SW480 (cell line): Measurements from ENCODE around the gene SDCBP2.
A peak's percentile ranks its signal among the peaks of the same experiment; 100 is the strongest.

ENCODE experiments used
- DNase-seq: peaks from one replicate; pipeline ENCODE4 v3.0.0-alpha.2; 2016; ENCODE audit warnings: low spot score

The SDCBP2 gene

DNA sequence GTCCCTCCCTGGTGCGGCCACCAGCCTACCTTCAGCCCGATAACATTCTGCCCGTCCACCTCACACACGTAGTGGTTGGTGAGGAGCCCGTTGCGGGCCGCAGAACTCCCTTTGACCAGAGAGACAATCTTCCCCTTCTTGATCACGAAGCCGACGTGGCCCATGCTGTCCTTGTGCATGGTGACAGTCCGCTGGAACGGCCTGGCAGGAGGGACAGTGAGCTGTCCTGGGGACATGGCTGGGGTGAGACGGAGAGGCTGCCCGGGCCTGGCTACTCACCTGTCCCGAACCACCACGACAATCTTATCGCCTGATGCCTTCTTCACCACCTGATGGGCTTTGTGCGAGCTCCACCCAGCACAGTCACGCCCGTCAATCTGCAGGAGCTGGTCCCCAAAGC is 16.6 kb downstream of the SDCBP2 start:
- DNase-seq, result no peak

DNA sequence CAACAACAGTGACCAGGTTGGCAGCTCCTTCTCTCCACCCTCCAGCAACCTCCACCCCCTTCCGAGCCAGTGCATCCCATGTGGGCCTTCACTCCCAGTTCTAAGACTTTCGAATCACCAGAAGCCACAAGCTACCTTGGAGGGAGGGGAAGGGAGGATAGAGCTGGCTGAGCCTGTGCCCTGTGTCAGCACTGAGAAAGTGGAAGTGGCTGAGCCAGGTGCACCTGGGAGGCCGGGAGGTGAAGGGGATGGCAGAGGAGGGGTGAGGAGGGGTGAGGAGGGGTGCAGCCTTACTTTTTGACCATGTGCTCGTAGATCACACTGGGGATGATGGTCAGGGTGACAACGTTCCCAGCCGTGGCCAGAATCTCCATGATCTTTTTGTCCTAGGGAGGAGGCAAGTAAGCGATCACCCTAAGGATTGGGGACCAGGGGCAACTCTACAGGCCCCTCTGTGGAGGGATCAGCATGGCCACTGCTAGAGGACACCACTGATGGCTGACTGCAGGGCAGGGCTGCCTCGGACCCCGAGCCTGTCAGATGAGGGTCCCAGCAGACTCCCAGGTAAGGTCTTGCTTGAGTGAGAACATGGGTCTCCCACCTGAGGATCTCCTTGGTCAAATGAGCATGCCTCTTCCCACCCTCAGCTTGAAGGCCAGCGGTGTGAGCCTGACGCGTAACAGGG is 18.3 kb downstream of the SDCBP2 start:
- DNase-seq, result no peak

DNA sequence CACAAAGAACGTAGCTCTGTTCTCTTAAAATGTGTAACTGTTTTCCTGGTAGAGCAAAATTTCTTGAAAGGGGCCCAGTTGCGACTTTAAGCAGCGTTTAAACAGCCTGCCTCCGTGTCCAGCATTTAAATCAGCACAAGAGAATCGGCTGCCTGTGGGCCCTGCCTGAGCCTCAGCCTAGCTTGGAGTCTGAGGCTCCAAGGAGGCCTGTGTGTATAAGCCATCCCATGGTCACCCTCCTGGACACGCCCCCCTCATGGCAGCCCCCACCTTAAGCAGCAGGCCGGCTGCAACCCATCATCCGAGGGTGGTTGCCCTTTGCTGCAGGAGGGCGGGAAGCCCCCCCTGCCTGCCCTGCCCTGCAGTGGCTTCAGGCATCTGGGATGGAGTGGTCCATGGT is 18.9 kb downstream of the SDCBP2 start:
- no peak for DNase-seq

DNA sequence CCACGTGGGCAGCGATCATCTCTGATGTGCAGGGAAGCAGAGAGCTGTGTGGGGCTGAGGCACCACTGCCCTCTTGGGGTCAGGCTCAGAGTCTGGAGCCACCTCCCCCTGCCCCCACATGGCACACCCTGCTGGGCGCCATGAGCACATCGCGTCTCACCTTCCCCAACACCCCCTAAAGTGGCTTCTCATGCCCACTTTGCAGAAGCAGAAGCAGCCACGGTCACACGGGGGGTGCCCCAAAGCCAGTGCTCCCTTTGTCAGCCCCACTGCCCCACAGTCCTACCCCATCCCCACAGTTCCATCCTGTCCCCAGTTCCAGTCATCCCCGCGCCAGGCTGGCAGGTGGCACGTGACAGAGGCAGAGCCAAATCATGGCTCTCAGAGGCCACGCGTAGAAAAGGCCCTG is 19.5 kb downstream of the SDCBP2 start:
- DNase-seq, result no peak

DNA sequence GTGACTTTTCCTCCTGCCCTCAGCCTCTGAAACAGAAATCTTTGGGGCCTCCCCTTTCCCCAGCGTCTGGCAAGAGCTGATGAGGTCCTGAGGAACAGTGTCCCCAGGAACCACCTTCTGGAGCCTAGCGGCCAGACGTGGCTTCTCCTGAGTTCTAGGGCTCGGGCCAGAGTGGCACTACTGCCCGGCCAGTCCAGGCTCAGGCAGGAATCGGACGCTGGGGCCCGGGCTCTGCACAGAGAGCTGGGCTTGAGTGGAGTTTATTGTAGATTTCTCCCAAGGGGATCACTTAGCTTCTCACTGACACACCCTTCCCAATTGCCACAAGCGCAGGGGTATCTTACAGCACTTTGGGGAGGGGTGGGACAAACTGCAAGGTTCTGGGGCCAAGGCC is 20.2 kb downstream of the SDCBP2 start:
- DNase-seq, result no peak

DNA sequence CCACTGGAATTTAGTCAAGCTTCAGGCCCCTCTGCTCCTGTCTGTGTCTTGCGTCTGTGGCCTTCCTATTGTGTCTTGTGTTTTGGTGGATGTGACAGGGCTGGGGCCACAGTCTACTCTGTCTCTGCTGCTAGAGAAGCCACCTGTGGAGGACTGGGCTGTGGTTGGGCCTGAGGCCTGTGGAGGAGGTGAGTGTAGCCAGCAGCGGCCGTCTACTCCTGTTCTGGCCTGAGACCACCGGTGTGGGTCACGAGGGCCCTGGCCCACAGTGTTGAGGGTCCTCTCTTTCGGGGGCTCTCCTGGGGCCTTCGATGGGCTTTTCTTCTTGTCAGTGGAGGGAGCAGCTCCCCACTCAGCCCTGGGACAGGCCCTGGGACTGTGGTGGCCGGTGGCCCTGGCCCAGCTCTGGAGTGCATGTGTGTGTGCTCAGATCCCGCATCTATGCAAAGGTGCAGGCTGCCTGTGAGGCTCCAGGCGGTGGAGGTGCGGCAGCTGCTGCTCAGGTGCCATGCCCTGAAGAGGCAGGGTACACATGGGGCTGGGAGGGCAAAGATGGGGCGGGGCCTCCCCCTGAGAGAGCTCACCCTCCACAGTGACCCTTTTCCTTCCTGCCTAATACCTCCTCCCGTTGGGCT is 20.8 kb downstream of the SDCBP2 start:
- no peak for DNase-seq

DNA sequence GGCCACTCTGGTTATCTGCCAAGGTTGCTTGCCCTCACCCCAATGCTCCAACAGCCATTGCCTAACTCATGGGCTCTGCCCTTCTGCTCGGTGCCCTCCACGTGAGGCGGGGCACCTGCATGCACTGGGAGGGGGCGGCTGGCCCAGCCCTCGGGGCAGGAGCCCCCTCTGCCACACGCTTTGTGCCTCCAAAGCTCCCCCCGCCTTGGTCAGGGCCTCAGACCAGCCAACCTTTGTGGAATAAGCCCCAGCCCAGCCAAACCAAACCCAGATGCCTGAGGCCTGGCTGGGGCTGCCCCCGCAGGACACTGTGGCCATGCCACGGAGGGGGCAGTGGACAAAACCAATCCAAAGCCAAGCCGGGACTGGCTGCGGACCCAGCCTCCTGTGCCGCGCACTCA is 21.4 kb downstream of the SDCBP2 start:
- DNase-seq, result no peak

DNA sequence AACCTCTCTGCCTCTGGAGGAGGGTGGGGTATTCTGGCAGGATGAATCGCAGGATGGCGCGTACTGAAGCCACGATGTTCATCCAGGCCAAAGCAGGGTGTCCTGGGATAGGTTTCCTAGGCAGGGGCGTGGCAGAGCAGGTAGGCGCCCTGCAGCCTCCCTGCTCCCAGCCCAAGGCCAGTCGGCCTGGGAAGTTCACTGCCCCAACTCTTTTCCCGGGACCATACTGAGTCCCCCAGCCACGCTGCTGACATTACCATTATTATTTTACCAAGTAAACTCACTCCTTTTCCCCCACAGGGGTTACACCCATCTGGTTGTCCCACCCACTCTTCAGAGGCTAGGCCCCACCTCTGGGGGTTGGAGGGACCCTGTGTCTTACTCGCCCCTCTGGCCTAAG is 21.8 kb downstream of the SDCBP2 start:
- no peak for DNase-seq

DNA sequence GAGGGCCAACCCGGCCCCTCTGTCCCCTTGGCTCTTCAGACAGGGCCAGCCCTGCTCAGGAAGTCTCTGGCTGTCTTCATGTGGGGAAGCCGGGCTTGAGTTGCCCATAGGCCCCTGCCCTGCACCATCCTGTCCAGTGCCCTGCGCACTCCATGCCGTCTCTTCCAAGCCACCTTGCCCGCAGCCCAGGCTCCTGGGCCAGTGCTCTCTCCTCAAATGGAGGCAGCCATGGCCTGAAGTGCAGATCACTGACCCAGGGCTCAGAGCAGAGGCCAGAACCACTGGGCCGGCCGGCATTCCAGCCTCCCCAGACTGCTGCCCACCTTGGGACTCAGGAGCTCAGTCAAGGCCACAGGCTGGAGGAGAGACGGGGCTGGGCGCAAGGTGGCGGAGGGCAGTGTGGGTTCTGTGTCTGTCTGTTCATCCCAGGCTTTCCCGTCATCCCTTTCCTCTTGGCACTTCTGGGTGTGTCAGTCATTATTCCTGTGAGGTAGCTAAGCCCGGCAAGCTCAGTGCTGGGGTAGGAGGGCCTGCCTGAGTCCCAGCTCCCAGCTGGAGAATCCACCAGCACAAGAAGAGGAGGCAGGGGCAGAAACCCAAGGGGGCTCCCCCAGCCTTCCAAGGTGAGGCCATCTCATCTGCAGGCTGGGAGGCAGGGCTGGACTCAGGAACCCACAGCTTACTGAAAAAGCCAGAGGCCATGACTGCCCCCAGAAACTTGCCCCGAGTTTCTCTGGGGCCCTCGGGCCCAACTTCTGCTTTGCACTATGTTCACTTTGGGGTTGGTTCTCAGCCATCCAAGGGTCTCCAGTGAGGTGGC is 22.4 kb downstream of the SDCBP2 start:
- DNase-seq, result no peak

DNA sequence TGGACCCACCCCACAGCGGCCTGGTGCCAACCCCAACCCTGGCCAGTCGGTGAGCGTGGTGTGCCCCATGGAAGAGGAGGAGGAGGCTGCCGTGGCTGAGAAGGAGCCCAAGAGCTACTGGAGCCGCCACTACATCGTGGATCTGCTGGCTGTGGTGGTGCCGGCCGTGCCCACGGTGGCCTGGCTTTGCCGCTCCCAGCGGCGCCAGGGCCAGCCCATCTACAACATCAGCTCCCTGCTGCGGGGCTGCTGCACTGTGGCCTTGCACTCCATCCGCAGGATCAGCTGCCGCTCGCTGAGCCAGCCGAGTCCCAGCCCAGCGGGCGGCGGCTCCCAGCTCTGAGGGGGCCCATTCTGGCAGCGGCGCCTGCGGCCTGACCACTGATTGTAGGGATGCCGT is 23.2 kb downstream of the SDCBP2 start:
- DNase-seq, result no peak

DNA sequence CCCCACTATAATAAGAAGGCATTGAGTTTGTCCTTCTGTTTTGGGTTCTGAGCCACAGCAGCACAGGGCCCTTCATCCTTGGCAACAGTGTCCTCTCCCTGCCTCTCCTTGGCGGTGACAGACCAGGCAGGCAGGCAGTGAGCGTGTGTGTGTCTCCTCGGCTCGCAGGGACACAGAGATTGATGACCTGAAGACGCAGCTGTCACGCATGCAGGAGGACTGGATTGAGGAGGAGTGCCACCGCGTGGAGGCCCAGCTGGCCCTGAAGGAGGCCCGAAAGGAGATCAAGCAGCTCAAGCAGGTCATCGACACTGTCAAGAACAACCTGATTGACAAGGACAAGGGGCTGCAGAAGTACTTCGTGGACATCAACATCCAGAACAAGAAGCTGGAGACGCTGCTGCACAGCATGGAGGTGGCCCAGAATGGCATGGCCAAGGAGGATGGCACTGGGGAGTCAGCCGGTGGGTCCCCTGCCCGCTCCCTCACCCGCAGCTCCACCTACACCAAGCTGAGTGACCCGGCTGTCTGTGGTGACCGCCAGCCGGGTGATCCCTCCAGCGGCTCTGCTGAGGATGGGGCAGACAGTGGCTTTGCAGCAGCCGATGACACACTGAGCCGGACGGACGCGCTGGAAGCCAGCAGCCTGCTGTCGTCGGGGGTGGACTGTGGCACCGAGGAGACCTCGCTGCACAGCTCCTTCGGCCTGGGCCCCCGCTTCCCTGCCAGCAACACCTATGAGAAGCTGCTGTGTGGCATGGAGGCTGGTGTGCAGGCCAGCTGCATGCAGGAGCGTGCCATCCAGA is 24.0 kb downstream of the SDCBP2 start:
- DNase-seq, result no peak

DNA sequence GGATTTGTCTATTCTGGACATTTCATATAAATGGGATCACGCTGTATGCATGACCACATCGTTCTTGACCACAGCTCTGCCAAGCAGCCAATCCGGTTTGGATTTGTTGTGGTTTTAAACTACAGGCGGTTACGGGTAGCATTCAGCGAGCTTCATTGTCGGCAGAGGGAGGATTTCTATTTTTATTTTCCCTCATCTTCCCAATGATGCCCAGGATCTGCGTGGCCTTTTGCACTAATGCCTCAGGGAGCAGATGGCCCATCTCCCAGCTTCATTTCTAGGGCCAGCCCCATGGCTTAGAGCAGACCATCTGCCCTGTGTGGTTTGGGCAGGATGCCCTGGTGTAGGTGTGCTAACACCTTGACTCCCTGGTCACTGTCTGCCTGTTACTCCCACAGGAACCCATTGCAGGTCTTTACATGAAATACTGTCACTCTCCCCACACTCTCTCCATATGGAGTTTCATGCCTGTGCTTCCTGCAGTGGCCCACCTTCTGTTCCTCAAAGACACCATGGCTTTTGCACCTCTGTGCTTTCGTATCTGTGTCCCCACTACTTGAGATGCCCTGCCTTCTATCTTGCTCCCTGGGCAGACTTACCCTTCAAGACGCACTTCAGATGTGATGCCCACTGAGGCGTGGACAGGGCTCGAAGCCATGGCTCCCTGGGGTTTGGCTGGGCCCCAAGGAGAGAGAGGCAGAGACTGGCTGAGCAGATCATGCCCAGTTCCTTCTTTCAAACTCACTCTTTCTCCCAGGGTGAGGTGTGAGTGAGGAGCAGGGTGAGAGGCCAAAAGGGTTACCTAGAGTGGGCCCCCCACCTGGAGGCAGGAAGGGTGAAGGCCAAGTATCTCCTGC is 26.0 kb downstream of the SDCBP2 start:
- DNase-seq, result peak; percentile 65

DNA sequence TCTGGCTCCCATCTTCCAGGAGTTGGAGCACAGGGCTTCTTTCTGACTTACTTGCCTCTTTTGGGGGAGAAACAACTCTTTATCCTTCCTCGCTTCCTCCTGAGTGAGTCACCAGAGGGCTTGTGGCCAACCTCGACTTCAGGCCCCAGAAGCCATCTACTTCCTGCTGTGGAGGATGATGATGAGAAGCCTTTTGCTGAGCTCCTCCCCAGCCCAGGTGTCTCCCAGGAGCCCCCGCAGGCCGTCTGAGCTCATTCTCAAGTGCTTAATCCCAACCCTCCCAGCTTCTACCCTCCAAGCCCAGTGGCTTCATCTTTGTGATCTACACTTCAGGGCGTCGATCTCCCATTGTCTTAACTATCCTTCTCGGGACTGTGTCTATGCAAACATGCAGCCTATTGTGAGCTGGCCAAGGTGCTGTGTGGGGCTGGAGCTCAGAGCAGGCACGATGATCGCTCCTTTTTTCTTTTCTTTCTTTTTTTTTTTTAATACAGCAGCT is 27.9 kb downstream of the SDCBP2 start:
- peak; percentile 14 for DNase-seq

DNA sequence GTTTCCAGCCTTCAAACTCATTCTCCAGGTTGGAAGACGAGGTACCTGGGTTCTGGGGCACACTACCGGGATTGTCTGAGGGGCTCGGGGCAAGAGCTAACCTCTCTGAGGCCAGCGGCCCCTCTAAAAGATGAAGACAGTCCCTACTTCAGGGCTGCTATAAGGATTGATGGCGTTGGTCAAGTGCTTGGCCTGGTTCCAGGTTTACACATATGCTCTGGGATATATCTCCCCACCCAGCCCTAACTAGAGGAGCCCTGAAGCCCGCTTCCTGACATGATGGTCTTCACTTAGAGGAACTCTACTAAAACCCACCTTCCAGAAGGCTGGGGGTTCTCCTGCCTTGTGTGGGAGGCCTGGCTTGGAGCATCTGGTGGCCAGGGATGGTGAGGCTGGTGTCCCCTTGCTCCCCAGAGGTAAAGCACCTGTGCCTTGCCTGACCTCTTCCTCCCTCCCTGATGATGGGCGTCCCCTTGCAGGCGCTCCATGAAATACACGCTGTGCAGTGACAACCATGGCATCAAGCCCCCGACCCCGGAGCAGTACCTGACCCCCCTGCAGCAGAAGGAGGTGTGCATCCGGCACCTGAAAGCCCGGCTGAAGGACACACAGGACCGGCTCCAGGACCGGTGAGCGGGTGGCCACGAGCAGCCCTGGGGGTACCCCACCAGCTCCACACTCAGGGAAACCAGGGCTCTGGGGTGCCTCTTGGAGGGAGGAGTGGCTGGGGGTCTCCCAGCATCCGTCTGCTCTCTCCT is 28.7 kb downstream of the SDCBP2 start:
- DNase-seq, result no peak

DNA sequence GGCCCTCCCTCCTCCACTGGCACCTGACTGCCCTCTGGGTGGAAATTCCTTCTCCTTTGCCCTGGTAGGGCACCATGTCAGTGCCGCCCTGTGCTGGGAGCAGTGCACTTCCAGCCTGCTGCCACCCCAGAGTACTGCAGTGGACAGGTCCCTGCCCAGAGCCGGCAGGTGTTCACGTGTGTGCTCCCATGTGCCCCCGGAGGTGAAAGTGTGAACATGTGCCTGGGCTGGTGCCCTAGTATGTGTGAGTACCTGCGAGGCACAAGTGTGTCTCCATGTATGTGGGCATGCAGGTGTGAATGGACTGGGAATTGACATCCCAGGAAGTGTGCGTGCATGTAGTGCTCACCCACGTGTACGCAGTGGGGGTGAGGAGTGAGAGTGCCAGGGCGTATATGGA is 29.4 kb downstream of the SDCBP2 start:
- peak; percentile 35 for DNase-seq

DNA sequence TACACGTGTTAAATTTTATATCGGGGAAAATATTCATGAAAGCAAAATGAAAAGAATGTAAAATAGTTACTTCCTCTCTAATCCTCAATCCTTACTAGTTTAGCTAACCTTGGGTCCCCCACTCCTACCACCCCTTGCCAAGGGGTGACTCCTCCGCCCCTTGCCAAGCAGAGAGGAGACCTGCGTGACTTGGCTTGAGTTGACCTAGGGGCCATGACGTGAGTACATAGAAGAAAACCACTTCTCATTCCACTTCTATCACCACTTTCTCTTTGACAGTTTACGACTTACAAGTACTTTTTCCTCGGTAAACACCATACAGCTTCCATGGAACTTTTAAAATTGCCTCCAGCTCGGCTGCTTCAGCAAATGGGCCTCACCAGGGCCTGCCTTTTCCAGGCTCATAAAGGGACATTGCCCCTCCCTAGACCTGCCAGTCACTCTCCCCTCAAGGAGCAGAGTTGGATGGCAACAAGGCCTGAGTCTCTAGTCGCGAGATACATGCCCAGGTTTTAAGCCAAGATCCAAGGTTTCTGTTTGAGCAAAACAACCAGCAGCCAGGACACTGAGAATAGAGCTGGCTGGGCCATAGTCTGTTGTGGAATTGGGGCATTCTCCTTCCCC is 29.9 kb downstream of the SDCBP2 start:
- DNase-seq, result no peak

DNA sequence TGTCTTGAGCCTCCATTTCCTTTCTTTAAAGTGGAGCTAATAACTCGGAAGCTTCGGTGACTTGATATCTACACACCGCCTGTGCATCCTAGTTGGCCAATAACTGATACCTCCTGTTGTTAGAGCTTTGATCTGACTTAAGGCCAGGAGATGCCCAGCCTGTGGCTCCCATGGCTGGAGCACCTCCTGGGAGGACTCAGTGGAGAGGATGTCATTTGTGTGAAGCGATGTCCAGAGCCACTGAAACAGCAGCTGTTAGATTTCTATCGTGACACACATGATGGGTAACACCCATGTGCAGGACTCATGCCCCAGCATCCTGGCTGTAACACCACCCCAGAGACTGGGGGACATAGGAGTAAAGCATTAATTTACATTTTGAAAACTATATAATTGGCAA is 30.8 kb downstream of the SDCBP2 start:
- no peak for DNase-seq

DNA sequence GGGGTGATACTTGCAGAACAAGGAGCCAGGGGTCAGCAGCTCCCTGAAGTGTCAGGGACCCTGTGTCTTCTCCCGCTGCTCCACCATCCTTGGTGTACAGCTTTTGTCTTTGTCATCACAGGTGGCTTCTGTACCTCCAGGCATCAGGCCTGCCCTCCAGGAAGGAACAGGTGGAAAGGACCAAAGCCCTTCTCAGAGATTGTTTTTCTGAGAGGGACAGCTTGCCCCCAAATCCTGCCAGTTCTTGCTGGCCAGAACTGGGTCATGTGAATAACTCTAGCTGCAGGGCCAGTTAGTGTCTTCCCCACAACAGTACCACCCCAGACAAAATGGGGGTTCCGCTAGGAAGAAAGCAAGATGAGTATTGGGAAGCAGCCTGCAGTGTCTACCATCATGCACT is 31.5 kb downstream of the SDCBP2 start:
- DNase-seq, result no peak

DNA sequence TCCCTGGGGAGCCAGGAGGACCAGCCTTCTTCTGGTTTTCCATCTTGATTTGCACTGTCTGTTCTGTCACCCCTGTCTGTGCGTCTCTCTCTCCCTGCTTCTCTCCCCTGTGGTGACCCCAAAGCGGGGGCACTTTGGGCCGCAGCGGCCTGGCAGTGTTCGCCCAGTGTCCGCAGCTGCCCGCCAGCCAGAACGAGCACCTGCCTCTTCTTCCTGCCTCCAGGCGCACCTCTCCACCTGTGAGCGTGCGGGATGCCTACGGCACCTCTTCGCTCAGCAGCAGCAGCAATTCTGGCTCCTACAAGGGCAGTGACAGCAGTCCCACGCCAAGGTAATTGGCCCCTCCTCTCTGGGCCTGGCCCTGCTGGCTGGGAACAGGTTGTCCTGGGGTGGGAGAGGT is 32.0 kb downstream of the SDCBP2 start:
- DNase-seq, result no peak

DNA sequence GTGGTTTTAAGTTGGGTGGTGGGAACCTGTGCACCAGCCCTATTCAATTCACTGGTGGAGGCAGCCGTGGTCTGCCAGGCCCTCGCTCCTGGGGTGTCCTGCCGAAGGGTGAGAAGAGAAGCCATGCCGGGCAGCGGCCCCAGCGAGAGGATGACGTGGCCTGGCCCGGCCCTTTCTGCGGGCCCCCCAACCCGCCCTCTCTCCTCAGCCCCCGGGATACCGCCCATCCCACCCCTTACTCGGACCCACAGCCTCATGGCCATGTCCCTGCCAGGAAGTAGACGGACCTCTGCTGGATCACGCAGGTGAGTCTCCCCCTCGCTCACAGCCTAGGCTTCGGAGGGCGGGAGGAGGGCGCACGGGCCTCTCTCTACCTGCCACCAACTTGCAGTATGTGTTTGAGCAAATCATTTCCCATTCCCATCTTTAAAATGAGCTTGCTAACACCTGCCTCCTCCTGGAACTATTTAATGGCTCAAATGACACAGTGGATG is 32.8 kb downstream of the SDCBP2 start:
- DNase-seq, result no peak
